Stimulated activated CD4-positive, alpha-beta T cell treated with anti-CD3 and anti-CD28 coated beads, Interleukin-15, amount 100 ng/mL, for 24 hours (primary cell): ENCODE results near the gene SLC7A10.
"Not testable (repeated sequence)": the region's sequence is repeated elsewhere in the genome, so short reads cannot be mapped to it uniquely, and the experiment has no call there.

ENCODE experiments used
- DNase-seq: peaks from one replicate; pipeline ENCODE4 v3.0.0-alpha.2; 2020

The SLC7A10 gene

DNA sequence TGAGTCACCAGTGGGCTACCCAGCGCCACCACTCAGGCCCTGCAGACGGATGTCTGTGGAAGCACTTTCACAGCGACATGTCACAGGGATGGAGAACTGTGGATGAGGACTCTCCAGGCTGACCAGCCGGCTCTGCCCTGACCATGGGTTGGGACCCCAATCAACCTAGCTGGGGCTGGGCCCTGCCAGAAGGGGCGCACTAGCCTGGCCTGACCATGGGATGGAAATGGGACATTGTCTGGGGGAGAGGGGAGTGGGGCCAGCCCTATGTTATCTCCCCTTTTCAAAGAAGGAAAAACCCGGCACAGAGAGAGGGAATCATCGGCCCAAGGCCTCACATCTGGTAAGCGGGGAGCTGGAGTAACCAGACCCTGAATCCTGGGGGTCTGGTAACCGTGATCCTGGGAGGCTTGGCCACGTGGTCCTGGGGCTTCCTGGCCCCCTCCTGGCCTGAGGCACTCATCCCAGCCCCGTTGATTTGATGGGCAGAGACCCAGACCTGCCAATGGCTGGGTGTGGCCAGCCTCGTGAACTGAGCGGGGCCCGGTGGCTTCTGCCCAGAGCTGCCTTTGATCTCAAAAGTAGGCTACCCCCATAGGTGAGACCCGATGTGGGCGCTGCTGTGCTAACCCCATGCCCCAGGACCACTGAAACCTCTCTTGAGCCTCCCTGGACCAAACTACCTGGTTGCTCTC, 11.2 kb upstream of the SLC7A10 start:
- DNase-seq: no peak

DNA sequence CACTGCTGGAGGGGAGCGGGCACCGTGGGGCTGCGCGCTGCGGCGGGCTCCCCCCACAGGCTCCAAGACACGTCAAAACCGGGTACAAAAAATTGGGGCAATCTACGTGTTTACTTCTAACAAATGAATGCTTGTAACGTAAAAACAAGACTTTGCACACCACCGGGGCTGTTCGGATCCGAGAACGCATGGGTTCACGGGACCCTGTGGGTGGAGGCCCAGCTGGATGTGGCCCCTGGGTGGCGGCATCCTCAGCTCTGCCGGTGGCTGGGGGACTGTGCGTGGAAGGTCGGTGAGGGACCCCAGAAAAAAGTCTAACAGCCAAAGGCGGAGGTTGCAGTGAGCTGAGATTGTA, 10.3 kb upstream of the SLC7A10 start:
- no peak for DNase-seq

GRCh38 chr19:33235269-33235995, 9.8 kb upstream of the SLC7A10 start:
- DNase-seq: peak; percentile 87

DNA sequence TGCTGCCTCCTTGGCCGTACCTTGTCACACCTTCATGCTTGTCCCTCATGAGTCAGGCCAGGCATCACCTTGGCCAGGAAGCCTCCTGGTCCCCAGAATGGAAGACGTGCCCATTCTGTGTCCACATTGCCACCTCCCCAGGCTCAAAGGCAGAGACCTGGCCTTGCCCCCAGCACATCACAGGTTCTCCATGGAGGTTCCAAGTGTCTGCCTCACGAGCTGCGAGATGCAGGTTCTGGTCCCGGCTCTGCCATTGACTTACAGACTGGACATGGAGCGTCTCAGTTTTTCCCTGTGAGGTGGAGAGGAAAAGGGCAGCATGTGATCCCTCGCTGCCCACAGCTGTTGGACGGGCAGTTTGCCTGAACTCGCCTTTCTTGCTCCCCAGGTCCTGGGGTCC, 9.1 kb upstream of the SLC7A10 start:
- DNase-seq: no peak

- no peak for DNase-seq
Observed at GRCh38 chr19:33234092-33234491, 8.4 kb upstream of the SLC7A10 start.

DNA sequence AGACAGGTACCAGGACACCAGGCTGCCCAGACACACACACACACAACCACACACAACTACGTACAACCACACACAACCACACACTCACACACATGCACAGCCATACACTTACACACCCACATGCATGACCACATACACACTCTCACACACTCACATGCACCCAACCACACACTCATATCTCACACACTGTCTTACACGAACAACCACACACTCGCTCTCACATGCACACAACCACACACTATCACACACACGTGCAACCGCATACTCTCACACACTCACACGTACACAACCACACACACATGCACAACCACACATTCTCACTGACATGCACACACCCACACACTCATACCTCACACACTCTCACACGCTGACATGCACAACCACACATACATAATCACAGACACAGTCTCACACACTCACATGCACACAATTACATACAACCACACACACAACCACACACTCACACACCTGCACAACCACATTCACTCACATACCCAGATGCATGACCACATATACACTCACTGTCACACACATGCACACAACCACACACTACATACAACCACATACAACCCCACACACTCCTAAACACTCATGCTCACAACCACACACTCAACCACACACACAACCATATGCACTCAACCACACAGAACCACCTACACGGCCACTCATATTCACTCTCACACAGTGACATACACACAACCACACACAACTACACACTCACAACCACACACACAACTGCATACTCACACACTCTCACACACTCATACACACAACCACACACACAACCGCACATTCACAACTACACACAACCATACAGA, 7.6 kb upstream of the SLC7A10 start:
- DNase-seq: no peak

- no peak for DNase-seq
Observed at GRCh38 chr19:33232656-33233055, 7.0 kb upstream of the SLC7A10 start.

DNA sequence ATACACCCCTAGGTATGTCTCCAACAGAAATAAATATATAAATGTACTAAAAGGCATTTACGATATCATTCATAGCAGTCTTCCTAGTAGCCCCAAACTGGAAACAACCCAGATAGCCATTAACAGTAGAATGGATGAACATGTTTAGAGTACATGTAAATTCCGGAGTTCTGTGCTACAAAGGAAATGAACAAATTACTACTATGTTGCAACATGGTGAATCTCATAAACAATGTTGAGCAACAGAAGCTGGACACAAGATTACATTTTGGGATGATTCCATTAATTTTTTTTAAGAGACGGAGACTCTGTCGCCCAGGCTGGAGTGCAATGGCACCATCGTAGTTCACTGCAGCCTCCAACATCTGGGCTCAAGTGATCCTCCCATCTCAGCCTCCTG, 5.9 kb upstream of the SLC7A10 start:
- DNase-seq: no peak

GRCh38 chr19:33229962-33230361, 4.3 kb upstream of the SLC7A10 start:
- DNase-seq: no peak

- DNase-seq: no peak
Observed at GRCh38 chr19:33227870-33228599, 2.4 kb upstream of the SLC7A10 start.

- DNase-seq: no peak
Observed at GRCh38 chr19:33227242-33227650, 1.6 kb upstream of the SLC7A10 start.

- DNase-seq: peak; percentile 52
Observed at GRCh38 chr19:33226550-33227241, 1.0 kb upstream of the SLC7A10 start.

- DNase-seq: no peak
Observed at GRCh38 chr19:33224694-33225457, 774 bp downstream of the SLC7A10 start.

GRCh38 chr19:33222255-33222654, 3.4 kb downstream of the SLC7A10 start:
- not testable (repeated sequence) for DNase-seq

DNA sequence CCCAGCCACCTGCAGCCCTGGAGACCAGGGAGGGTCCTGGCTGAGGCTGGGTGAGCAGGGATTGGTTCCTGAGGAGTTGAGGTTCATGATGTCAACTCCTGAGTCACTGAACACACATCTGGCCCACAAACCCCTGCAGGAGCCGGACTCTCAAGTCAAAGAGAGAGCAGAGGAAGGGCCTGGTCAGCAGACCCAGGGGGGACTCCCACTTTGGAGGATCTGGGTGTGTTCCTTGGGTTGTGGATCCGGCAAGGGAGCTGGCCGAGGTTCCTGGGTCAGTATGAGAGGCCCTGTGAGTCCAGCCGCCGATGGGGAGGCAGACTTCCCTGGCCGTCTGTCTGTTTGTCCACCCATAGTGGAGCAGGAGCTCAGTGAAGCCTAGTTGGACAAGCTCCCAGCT, 4.0 kb downstream of the SLC7A10 start:
- no peak for DNase-seq

DNA sequence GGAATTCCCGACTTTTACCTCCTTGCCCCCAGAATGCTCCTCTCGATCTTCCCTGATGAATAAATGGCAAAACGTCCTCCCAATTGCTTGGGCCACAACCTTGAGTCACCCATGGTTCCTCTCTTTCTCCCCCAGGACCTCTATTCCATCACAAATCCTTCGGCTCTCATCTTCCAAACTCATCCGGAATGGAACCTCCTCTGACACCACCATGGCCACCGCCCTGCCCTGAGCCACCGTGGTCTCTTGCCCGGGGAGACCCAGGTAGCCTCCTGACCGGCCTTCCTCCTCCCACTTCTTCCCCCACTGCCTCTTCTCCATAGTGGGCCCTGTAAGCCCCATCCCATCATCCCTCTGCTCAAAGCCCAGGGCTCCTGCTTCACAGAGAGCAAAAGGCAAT, 4.9 kb downstream of the SLC7A10 start:
- DNase-seq: no peak

GRCh38 chr19:33220115-33220514, 5.5 kb downstream of the SLC7A10 start:
- no peak for DNase-seq

- no peak for DNase-seq
Observed at GRCh38 chr19:33219261-33219815, 6.3 kb downstream of the SLC7A10 start.

GRCh38 chr19:33217881-33218280, 7.8 kb downstream of the SLC7A10 start:
- no peak for DNase-seq

GRCh38 chr19:33216198-33216830, 9.3 kb downstream of the SLC7A10 start:
- DNase-seq: no peak
